Loucy (cell line): ENCODE data around the gene ST3GAL5.

Source experiments
- H2AFZ ChIP-seq: fragments of 200-600 bp; sonication (generic); 2 replicates; pipeline ENCODE4 v1.6.0; 2016; ENCODE audit warnings: antibody characterized with exemption, mild to moderate bottlenecking, low read length, moderate library complexity
- H3F3A ChIP-seq: fragments of 200-600 bp; 2 replicates; pipeline ENCODE4 v1.6.0; 2016; ENCODE audit warnings: antibody characterized with exemption, low read depth, mild to moderate bottlenecking
- H3K27me3 ChIP-seq: fragments of 200-600 bp; sonication (generic); 2 replicates; pipeline ENCODE4 v1.6.1; 2014; ENCODE audit warnings: low read length, mild to moderate bottlenecking; ENCODE audit not compliant: insufficient read depth, poor library complexity, severe bottlenecking
- H3K36me3 ChIP-seq: fragments of 200-600 bp; sonication (generic); 2 replicates; pipeline ENCODE4 v1.6.1; 2016; ENCODE audit warnings: low read length; ENCODE audit not compliant: insufficient read depth
- H3K4me1 ChIP-seq: fragments of 200-600 bp; sonication (generic); 2 replicates; pipeline ENCODE4 v1.5.1; 2014; ENCODE audit warnings: low read length, mild to moderate bottlenecking; ENCODE audit not compliant: insufficient read depth, poor library complexity, severe bottlenecking
- H3K4me2 ChIP-seq: fragments of 200-600 bp; sonication (generic); 2 replicates; pipeline ENCODE4 v1.6.0; 2014; ENCODE audit warnings: antibody characterized with exemption, low read length, low read depth, mild to moderate bottlenecking; ENCODE audit not compliant: poor library complexity, severe bottlenecking
- H3K4me3 ChIP-seq: fragments of 200-600 bp; sonication (generic); 2 replicates; pipeline ENCODE4 v1.5.1; 2014; ENCODE audit warnings: low read length, mild to moderate bottlenecking, mixed read lengths; ENCODE audit not compliant: poor library complexity, severe bottlenecking
- H3K79me2 ChIP-seq: fragments of 200-600 bp; sonication (generic); 2 replicates; pipeline ENCODE4 v1.6.1; 2014; ENCODE audit warnings: low read length; ENCODE audit not compliant: insufficient read depth
- H3K9ac ChIP-seq: fragments of 200-600 bp; sonication (generic); 2 replicates; pipeline ENCODE4 v1.6.0; 2014; ENCODE audit warnings: mild to moderate bottlenecking, low read depth, low read length, moderate library complexity; ENCODE audit not compliant: poor library complexity, severe bottlenecking
- H3K9me2 ChIP-seq: fragments of 200-600 bp; sonication (generic); replicated peaks from 2 replicates; pipeline ENCODE4 v1.6.1; 2016; ENCODE audit warnings: low read depth, low read length, mixed read lengths
- H3K9me3 ChIP-seq: fragments of 200-600 bp; sonication (generic); 2 replicates; pipeline ENCODE4 v1.6.1; 2014; ENCODE audit warnings: mild to moderate bottlenecking, antibody characterized with exemption, low read length, low read depth; ENCODE audit not compliant: insufficient read depth
- H4K20me1 ChIP-seq: fragments of 200-600 bp; sonication (generic); 2 replicates; pipeline ENCODE4 v1.6.0; 2014; ENCODE audit warnings: antibody characterized with exemption, low read length, mild to moderate bottlenecking; ENCODE audit not compliant: insufficient read depth, poor library complexity, severe bottlenecking
- EZH2phosphoT487 ChIP-seq: fragments of 200-600 bp; IDR thresholded peaks from 2 replicates; pipeline ENCODE4 v1.6.1; 2018; ENCODE audit warnings: antibody characterized with exemption, mild to moderate bottlenecking, moderate library complexity, borderline replicate concordance
- TF ChIP-seq, protein P1 (sequence below): fragments of 200-600 bp; sonication (generic); conservative IDR thresholded peaks from 2 replicates; pipeline ENCODE4 v1.5.1; 2014; ENCODE audit warnings: mild to moderate bottlenecking, antibody characterized with exemption, low read length

ST3GAL5 gene

GRCh38 chr2:85865539-85866164 lies 23.1 kb downstream of the ST3GAL5 start:
- Histone ChIP-seq H3K9me3 (no peaks in the 10 kb centered on the region), H3K9me2 (no peaks in the 10 kb centered on the region), H3K4me2 (no peak overlapping the region), H3K27me3 (no peaks in the 10 kb centered on the region), H3K4me3 (no peak overlapping the region), H3K4me1 (peaks cover 12% of the 10 kb centered on the region), H2AFZ (no peak overlapping the region), H3F3A (no peaks in the 10 kb centered on the region), H3K9ac (no peak overlapping the region), H3K36me3 (peaks cover 16% of the 10 kb centered on the region; the same call in 1 of the 2 replicates), H4K20me1 (no peaks in the 10 kb centered on the region), H3K79me2 (peaks cover 37% of the 10 kb centered on the region; the same call in 1 of the 2 replicates)
- no peak for TF ChIP-seq EZH2phosphoT487
- TF ChIP-seq, protein P1, sequence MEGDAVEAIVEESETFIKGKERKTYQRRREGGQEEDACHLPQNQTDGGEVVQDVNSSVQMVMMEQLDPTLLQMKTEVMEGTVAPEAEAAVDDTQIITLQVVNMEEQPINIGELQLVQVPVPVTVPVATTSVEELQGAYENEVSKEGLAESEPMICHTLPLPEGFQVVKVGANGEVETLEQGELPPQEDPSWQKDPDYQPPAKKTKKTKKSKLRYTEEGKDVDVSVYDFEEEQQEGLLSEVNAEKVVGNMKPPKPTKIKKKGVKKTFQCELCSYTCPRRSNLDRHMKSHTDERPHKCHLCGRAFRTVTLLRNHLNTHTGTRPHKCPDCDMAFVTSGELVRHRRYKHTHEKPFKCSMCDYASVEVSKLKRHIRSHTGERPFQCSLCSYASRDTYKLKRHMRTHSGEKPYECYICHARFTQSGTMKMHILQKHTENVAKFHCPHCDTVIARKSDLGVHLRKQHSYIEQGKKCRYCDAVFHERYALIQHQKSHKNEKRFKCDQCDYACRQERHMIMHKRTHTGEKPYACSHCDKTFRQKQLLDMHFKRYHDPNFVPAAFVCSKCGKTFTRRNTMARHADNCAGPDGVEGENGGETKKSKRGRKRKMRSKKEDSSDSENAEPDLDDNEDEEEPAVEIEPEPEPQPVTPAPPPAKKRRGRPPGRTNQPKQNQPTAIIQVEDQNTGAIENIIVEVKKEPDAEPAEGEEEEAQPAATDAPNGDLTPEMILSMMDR = no peak

- no peak overlapping the region for H2AFZ ChIP-seq
- H3K4me2 ChIP-seq = no peak overlapping the region
- H3K79me2 ChIP-seq = peaks cover 27% of the 10 kb centered on the region; the same call in 1 of the 2 replicates
- H3K9ac ChIP-seq = no peak overlapping the region
- H3K27me3 ChIP-seq = no peaks in the 10 kb centered on the region
- H3K9me3 ChIP-seq = no peaks in the 10 kb centered on the region
- no peaks in the 10 kb centered on the region for H3K9me2 ChIP-seq
- H4K20me1 ChIP-seq = no peaks in the 10 kb centered on the region
- peaks cover 26% of the 10 kb centered on the region; the same call in 1 of the 2 replicates for H3K36me3 ChIP-seq
- no peaks in the 10 kb centered on the region for H3F3A ChIP-seq
- H3K4me3 ChIP-seq = no peak overlapping the region
- TF ChIP-seq, protein P1 = no peak
- TF ChIP-seq EZH2phosphoT487 = no peak
- peaks cover 12% of the 10 kb centered on the region for H3K4me1 ChIP-seq
These were observed 24.1 kb downstream of the ST3GAL5 start for GRCh38 chr2:85864654-85865053.

DNA sequence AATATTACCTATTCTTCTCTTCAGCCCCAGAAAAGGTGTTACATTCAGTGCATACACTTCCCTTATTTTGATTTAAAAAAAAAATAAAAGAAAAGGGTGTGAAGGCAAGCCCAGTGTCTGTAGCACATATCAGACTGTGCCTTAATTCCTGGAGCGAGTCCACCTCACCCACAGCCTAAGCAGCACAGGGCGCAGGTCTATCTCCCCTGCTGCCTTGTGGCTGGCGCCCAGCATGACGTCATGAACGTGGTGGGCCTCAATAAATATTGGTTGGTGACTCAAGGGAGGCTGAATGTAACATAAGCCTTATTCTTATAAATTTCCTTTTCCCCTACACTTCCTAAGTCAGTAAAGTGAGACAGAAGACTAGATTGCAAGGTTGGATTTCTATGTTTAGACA lies 26.4 kb downstream of the ST3GAL5 start:
- H3K4me3 ChIP-seq = no peak overlapping the region
- H3K27me3 ChIP-seq = no peaks in the 10 kb centered on the region
- H3K4me1 ChIP-seq = peaks cover 12% of the 10 kb centered on the region
- peaks cover 37% of the 10 kb centered on the region; the same call in 1 of the 2 replicates for H3K36me3 ChIP-seq
- peaks cover 14% of the 10 kb centered on the region; the same call in 1 of the 2 replicates for H3K79me2 ChIP-seq
- no peak overlapping the region for H3K4me2 ChIP-seq
- no peaks in the 10 kb centered on the region for H3K9me3 ChIP-seq
- H3K9ac ChIP-seq = no peak overlapping the region
- H3F3A ChIP-seq = no peaks in the 10 kb centered on the region
- TF ChIP-seq EZH2phosphoT487 = no peak
- TF ChIP-seq, protein P1 = no peak
- no peak overlapping the region for H2AFZ ChIP-seq
- H4K20me1 ChIP-seq = no peaks in the 10 kb centered on the region
- no peaks in the 10 kb centered on the region for H3K9me2 ChIP-seq
